NCI-H2196 treated with DMSO at 0.1 percent for 48 hours (cell line): ENCODE results near the gene HLA-DRB5.
"Not testable (repeated sequence)": the region's sequence is repeated elsewhere in the genome, so short reads cannot be mapped to it uniquely, and the experiment has no call there.

ENCODE experiments used
- DNase-seq: peaks from one replicate; lab custom pipeline; 2025; ENCODE audit not compliant: unreplicated experiment; lab: John Stamatoyannopoulos, UW

The HLA-DRB5 gene

GRCh38 chr6:32529697-32530430 is at the start of gene HLA-DRB5:
Gene HLA-DRB5, minus strand, starts transcription at chr6:32530287. Its CDS starts 63 bp downstream, at chr6:32530224.
- DNase-seq: no peak

- no peak for DNase-seq
Observed at GRCh38 chr6:32578962-32579361, 48.9 kb upstream of the HLA-DRB5 start.

GRCh38 chr6:32577493-32577892 is 47.4 kb upstream of the HLA-DRB5 start:
- not testable (repeated sequence) for DNase-seq

GRCh38 chr6:32576250-32576649 is 46.2 kb upstream of the HLA-DRB5 start:
- DNase-seq: no peak

GRCh38 chr6:32570363-32570905 is 40.3 kb upstream of the HLA-DRB5 start:
- no peak for DNase-seq

- DNase-seq: no peak
Observed at GRCh38 chr6:32568561-32568960, 38.5 kb upstream of the HLA-DRB5 start.

GRCh38 chr6:32566957-32567356 is 36.9 kb upstream of the HLA-DRB5 start:
- DNase-seq: no peak

GRCh38 chr6:32565511-32565910 is 35.4 kb upstream of the HLA-DRB5 start:
- DNase-seq: no peak

GRCh38 chr6:32562940-32563339 is 32.9 kb upstream of the HLA-DRB5 start:
- DNase-seq: no peak

- DNase-seq: no peak
Observed at GRCh38 chr6:32559747-32560146, 29.7 kb upstream of the HLA-DRB5 start.

- DNase-seq: no peak
Observed at GRCh38 chr6:32558426-32559057, 28.5 kb upstream of the HLA-DRB5 start.

GRCh38 chr6:32554116-32554965 is 24.3 kb upstream of the HLA-DRB5 start:
- DNase-seq: no peak

- no peak for DNase-seq
Observed at GRCh38 chr6:32553037-32553742, 23.1 kb upstream of the HLA-DRB5 start.

- no peak for DNase-seq
Observed at GRCh38 chr6:32551410-32551809, 21.3 kb upstream of the HLA-DRB5 start.

- no peak for DNase-seq
Observed at GRCh38 chr6:32539839-32540238, 9.8 kb upstream of the HLA-DRB5 start.

GRCh38 chr6:32530431-32530793 is 325 bp upstream of the HLA-DRB5 start:
- not testable (repeated sequence) for DNase-seq

- no peak for DNase-seq
Observed at GRCh38 chr6:32522302-32523047, 7.6 kb downstream of the HLA-DRB5 start.

GRCh38 chr6:32519910-32520258 is 10.2 kb downstream of the HLA-DRB5 start:
- DNase-seq: no peak

- no peak for DNase-seq
Observed at GRCh38 chr6:32519118-32519909, 10.8 kb downstream of the HLA-DRB5 start.
